Mucosa of rectum (tissue), 2 donors: Measurements from ENCODE around the gene LIPG.

ENCODE experiments used
- H3K27ac ChIP-seq, 2 donors: one replicate each; pipeline ENCODE4 v1.7.0; 2013; ENCODE audit warnings: inconsistent platforms in 2 of 2, low read depth in 2 of 2, low read length in 2 of 2
- H3K27me3 ChIP-seq, 2 donors: one replicate each; pipeline ENCODE4 v1.7.0; 2013; ENCODE audit warnings: low read length in 2 of 2; ENCODE audit not compliant: control insufficient read depth in 2 of 2, insufficient read depth in 2 of 2
- H3K36me3 ChIP-seq, 2 donors: one replicate each; pipeline ENCODE4 v1.7.0; 2013; ENCODE audit warnings: low read length in 2 of 2; ENCODE audit not compliant: control insufficient read depth in 2 of 2, insufficient read depth in 2 of 2
- H3K4me1 ChIP-seq, 2 donors: one replicate each; pipeline ENCODE4 v1.7.0; 2013; ENCODE audit warnings: low read length in 2 of 2, mild to moderate bottlenecking in 1 of 2; ENCODE audit not compliant: control insufficient read depth in 2 of 2, insufficient read depth in 2 of 2
- H3K4me3 ChIP-seq, 2 donors: one replicate each; pipeline ENCODE4 v1.7.0; 2013; ENCODE audit warnings: low read length in 2 of 2
- H3K9ac ChIP-seq, 2 donors: one replicate each; pipeline ENCODE4 v1.7.0; 2013; ENCODE audit warnings: low read length in 2 of 2, low read depth in 1 of 2, mild to moderate bottlenecking in 1 of 2
- H3K9me3 ChIP-seq, 2 donors: one replicate each; pipeline ENCODE4 v1.7.0; 2013; ENCODE audit warnings: low read length in 2 of 2; ENCODE audit not compliant: control insufficient read depth in 2 of 2
- donor health status: healthy.
- donor health status: Normal muscosa, but diverticular disease.

Gene LIPG

DNA sequence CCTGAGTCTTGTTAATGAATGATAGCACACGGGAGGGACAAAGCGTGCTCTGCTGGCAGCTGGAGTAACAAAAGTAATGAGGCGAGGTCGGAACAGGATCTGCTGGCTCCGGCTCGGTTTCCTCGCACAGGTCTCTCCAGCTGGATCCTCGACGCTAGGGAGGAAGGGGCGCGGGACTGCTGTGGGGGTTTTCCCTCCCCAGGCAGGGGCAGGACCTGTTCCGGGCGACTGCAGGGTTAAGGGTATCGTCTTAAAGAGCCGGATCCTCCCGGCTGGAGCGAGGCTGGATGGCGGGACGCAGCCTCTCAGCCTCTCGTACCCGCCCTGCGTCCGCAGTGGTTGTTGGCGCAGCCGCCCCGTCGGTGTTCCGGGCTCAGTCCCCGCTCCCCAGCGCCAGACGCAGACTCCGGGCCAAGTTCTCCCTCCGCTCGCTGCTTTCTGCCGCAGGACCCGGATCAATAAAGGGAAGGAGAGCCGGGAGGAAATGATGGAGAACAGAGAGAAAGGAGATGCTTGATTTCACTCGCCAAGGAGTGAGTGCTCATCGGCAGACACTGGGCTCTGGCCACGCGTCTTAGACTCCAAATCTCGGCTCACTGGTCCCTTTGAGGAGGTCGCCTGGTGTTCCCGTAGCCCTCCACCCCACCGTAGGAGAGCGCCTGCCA lies 1.1 kb upstream of the LIPG start:
- Histone ChIP-seq H3K27me3 (peaks cover 5 to 16% of the 10 kb centered on the region in 2 donors), H3K4me1 (peaks cover 23 to 31% of the 10 kb centered on the region in 2 donors), H3K9ac (peak overlapping the region; percentile 58 to 60), H3K9me3 (no peaks in the 10 kb centered on the region), H3K36me3 (no peaks in the 10 kb centered on the region), H3K4me3 (peak overlapping the region; percentile 72 to 84), H3K27ac (peak overlapping the region; percentile 32 to 46)

DNA sequence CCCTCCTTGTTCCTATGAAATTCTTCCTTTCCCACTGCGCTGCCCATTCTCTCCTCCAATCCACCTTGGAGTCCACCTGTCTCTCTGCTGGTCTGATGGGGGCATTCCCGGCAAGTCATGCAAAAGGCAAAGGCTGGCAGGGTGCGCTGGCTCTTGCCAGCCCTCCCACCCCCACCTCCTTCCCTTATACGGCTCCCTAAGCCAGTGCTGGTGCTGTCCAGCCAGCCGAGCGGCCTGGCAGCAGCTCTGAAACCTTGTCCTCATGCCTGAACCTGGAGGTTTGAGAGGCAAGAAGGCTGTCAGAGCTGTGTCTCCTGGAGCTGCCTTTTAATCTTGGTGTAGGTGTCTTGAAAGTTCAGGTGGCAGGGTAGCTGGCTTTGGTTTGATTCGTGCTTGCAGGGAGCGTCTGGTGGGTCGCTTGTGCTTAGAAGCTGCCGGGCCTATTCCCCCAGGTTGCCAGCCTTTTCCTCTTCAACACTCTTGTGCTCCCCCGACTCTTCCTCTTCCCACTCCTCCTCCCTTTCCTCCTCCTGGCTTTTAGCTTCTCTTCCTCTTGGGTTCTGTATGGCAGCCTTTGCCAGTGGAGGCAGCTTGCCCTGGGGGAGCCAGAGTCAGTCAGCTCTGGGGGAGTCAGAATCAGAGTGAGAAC lies 748 bp downstream of the LIPG start:
- no peak overlapping the region for H3K27ac ChIP-seq
- H3K9me3 ChIP-seq, result no peaks in the 10 kb centered on the region
- peaks cover 5 to 16% of the 10 kb centered on the region in 2 donors for H3K27me3 ChIP-seq
- H3K36me3 ChIP-seq, result peaks cover 0 to 5% of the 10 kb centered on the region in 2 donors
- H3K4me3 ChIP-seq, result peak overlapping the region; percentile 72 to 84
- H3K9ac ChIP-seq, result peak overlapping the region; percentile 60 to 61
- H3K4me1 ChIP-seq, result peaks cover 23 to 31% of the 10 kb centered on the region in 2 donors

DNA sequence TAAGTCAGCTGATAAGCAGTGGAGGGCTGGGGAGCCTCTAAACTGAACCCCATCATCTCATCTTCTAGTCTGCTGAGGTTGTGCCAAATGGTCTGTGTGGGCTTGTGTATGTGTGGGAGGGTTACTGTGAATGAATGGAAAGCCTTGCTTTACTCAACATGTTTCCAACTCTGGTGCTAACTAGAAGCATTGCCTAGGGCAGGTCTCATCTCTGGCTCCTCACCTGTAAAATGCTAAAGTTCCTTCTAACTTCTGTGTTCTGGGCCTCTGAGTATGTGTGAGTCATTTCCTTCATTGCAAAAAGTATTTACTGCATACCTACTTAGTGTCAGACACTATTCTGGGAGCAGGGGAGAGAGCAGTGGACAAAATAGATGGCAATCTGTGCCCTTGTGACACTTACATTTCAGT lies 1.3 kb downstream of the LIPG start:
- peaks cover 5 to 16% of the 10 kb centered on the region in 2 donors for H3K27me3 ChIP-seq
- H3K36me3 ChIP-seq, result peaks cover 0 to 5% of the 10 kb centered on the region in 2 donors
- H3K27ac ChIP-seq, result no peak overlapping the region
- H3K4me1 ChIP-seq, result peaks cover 23 to 31% of the 10 kb centered on the region in 2 donors
- peak overlapping the region; percentile 72 to 84 for H3K4me3 ChIP-seq
- H3K9me3 ChIP-seq, result no peaks in the 10 kb centered on the region
- H3K9ac ChIP-seq, result peak overlapping the region in 1 of 2 donors; percentile 60

DNA sequence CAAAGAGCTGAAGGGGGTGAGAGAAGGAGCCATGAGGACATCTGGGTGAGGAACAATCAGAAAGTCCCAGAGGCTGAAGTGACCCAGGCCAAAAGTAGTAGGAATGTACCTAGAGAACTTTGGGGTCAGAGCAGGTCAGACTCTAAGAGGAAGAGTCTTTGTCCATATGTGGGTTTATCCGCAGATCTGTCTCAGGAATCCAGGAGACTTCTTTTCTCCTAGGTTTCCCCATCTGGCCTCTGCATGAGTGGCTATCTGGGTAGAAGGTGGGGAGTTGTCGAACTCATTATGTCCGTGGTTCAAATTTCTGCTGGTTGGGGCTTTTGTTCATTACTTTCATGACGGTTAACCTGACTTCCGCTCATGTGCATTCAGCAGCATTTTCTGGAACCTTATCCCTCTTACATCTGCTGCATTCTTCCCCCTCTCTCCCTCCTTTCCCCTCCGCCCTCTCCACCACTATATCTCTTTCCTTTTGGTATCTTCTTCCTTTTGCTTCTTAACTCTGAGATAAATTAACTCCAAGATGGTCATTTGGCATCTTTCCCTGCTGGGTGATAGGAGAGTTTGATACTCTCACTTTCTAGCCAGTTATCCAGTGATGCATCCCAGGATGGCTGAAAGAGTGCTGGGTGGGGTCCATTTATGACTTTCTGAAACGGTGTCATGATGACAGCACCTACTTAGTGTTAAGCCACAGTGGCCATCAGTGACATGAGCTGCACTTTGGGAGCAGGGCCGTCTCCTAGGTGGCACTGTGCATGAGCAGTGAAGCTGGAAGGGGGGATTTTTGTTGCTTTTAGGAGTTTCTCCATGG lies 2.1 kb downstream of the LIPG start:
- no peaks in the 10 kb centered on the region for H3K9me3 ChIP-seq
- H3K4me3 ChIP-seq, result peak overlapping the region in 1 of 2 donors; percentile 84
- no peak overlapping the region for H3K27ac ChIP-seq
- H3K27me3 ChIP-seq, result peaks cover 5 to 16% of the 10 kb centered on the region in 2 donors
- no peak overlapping the region for H3K9ac ChIP-seq
- peaks cover 23 to 31% of the 10 kb centered on the region in 2 donors for H3K4me1 ChIP-seq
- H3K36me3 ChIP-seq, result peaks cover 1 to 5% of the 10 kb centered on the region in 2 donors

DNA sequence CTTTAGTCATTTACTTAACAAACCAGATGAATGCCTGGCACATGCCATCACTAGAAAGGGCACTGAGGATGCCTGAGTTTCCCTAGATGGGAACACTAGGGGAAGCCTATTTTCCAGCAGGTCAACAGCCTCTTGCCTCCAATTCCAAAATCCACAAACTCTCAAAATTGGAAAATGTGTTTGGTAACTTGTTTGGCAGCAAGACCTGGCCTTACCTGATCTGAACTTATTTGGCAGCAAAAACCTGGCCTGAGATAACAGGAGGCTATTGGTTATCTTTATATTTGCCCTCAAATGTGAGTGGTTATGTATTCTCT lies 2.6 kb downstream of the LIPG start:
- H3K27ac ChIP-seq, result no peak overlapping the region
- peaks cover 23 to 31% of the 10 kb centered on the region in 2 donors for H3K4me1 ChIP-seq
- H3K4me3 ChIP-seq, result no peak overlapping the region
- peaks cover 7 to 10% of the 10 kb centered on the region in 2 donors for H3K36me3 ChIP-seq
- no peaks in the 10 kb centered on the region for H3K9me3 ChIP-seq
- H3K27me3 ChIP-seq, result peaks cover 5 to 16% of the 10 kb centered on the region in 2 donors
- H3K9ac ChIP-seq, result no peak overlapping the region

DNA sequence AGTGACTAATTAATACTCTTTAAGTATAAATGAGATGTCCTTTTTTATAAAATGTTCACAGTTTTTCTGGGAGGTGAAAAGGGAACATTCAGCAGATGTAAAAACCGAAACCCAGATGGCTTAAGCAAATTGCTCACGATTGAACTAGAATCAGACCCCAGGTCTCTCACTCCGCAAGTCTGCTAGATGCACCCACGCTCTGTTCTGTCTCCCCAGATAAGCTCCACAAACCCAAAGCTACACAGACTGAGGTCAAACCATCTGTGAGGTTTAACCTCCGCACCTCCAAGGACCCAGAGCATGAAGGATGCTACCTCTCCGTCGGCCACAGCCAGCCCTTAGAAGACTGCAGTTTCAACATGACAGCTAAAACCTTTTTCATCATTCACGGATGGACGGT lies 3.2 kb downstream of the LIPG start:
- H3K4me1 ChIP-seq, result peaks cover 23 to 29% of the 10 kb centered on the region in 2 donors
- no peak overlapping the region for H3K9ac ChIP-seq
- peaks cover 5 to 13% of the 10 kb centered on the region in 2 donors for H3K27me3 ChIP-seq

DNA sequence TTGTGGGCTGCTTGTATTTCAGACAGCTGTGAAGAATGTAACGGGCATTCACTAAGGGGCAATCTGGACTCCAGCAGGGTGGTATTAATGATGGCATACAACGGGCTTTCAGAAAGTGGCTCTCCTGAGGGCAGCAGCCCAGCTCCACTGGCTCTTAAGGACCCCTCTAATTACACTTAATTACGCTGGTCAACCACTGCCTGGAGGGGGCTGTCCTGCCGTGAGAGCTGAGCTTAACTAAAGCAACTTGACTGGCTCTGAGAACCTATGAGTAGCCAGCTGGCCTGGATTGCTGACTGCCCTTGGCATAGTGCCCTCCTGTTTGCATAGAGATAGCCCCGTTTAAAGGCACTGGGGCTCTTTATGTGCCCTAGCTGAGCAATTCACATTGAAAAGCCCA lies 3.8 kb downstream of the LIPG start:
- Histone ChIP-seq H3K9ac (no peak overlapping the region), H3K4me3 (no peak overlapping the region), H3K27ac (no peak overlapping the region), H3K4me1 (peaks cover 21 to 27% of the 10 kb centered on the region in 2 donors), H3K9me3 (no peaks in the 10 kb centered on the region), H3K36me3 (peaks cover 7 to 10% of the 10 kb centered on the region in 2 donors), H3K27me3 (peaks cover 5 to 8% of the 10 kb centered on the region in 2 donors)

More for the DNA sequence above, 3.2 kb downstream of the LIPG start:
- Histone ChIP-seq H3K4me3 (no peak overlapping the region), H3K27ac (no peak overlapping the region), H3K9me3 (no peaks in the 10 kb centered on the region), H3K36me3 (peaks cover 7 to 10% of the 10 kb centered on the region in 2 donors)

DNA sequence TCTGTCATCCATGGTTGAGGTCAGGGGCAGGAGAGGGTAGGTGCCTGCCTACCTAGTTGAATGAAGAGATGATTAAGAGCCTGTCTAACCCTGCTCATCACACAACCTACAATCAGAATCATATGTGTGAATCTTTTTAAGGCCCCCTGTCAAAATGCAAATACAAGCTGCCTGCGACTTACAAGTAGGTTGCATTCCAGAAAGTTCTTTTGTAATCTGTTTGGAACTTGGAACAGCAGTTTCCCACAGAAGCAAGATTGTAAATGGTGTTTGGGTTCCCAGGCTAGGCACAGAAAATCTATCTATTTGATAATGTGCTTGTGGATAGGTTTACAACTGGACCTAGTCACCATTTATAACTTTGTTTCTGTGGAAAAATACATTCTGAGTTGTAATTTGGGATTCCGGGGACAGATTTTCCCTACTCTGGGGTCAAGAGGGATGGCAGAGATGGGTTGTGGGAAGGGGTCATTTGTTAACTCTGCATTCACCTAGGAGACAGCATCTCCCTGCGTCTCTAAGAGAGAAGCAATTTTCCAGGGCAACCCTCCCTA lies 4.4 kb downstream of the LIPG start:
- Histone ChIP-seq H3K27me3 (peaks cover 4% of the 10 kb centered on the region in 2 donors), H3K4me3 (no peak overlapping the region), H3K9me3 (no peaks in the 10 kb centered on the region), H3K27ac (no peak overlapping the region), H3K36me3 (peaks cover 7 to 10% of the 10 kb centered on the region in 2 donors), H3K9ac (no peak overlapping the region), H3K4me1 (peaks cover 15 to 21% of the 10 kb centered on the region in 2 donors)

DNA sequence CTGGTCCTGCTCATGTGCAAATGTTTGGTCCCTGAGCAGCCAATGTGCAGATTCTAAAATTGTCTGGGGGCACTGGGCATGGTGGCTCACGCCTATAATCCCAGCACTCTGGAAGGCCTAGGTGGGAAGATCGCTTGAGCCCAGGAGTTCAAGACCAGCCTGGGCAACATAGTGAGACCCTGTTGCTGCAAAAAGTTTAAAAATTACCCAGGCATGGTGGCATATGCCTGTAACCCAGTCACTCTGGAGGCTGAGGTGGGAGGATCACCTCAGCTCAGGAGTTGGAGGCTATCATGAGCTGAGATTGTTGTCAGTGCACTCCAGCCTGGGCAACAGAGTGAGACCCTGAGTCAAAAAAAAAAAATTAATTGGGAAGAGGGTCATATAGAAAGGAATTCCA lies 5.1 kb downstream of the LIPG start:
- peaks cover 0 to 4% of the 10 kb centered on the region in 2 donors for H3K27me3 ChIP-seq
- no peak overlapping the region for H3K9ac ChIP-seq
- no peak overlapping the region for H3K4me3 ChIP-seq
- H3K36me3 ChIP-seq, result peaks cover 7 to 15% of the 10 kb centered on the region in 2 donors
- no peak overlapping the region for H3K27ac ChIP-seq
- H3K4me1 ChIP-seq, result peaks cover 11 to 15% of the 10 kb centered on the region in 2 donors
- no peaks in the 10 kb centered on the region for H3K9me3 ChIP-seq
